Neural cell (in vitro differentiated cells): ENCODE measurements around the gene TXNRD1. TPM values are rescaled to one million over a fixed set of nuclear protein-coding genes. Genes with fewer than 3 reads are reported as not detected.

ENCODE experiments used
- H2AFZ ChIP-seq: fragments of 200-600, 300-800 bp; sonication (generic), shearing (Covaris generic); 2 replicates; pipeline ENCODE4 v1.6.0; 2014; ENCODE audit warnings: low read depth, mild to moderate bottlenecking, antibody characterized with exemption, low read length, moderate library complexity
- H3F3A ChIP-seq: fragments of 200-600 bp; shearing (Covaris generic); 2 replicates; pipeline ENCODE4 v1.6.1; 2016; ENCODE audit warnings: mild to moderate bottlenecking, moderate library complexity, mixed read lengths, antibody characterized with exemption, low read length; ENCODE audit not compliant: insufficient read depth, poor library complexity, severe bottlenecking
- H3K27ac ChIP-seq: fragments of 200-600, 300-800 bp; sonication (generic), shearing (Covaris generic); 2 replicates; pipeline ENCODE4 v1.5.1; 2014; ENCODE audit warnings: mild to moderate bottlenecking, low read length, moderate library complexity
- H3K27me3 ChIP-seq: fragments of 300-800, 200-600 bp; sonication (generic), shearing (Covaris generic); 2 replicates; pipeline ENCODE4 v1.6.0; 2014; ENCODE audit warnings: mild to moderate bottlenecking, low read depth, low read length, moderate library complexity; ENCODE audit not compliant: insufficient read depth
- H3K36me3 ChIP-seq: fragments of 300-800, 200-600 bp; sonication (generic), shearing (Covaris generic); 2 replicates; pipeline ENCODE4 v1.5.1; 2014; ENCODE audit warnings: mild to moderate bottlenecking, antibody characterized with exemption, low read length, moderate library complexity; ENCODE audit not compliant: insufficient read depth
- H3K4me2 ChIP-seq: fragments of 300-800, 200-600 bp; sonication (generic), shearing (Covaris generic); 2 replicates; pipeline ENCODE4 v1.6.0; 2014; ENCODE audit warnings: mild to moderate bottlenecking, low read length
- H3K4me3 ChIP-seq: fragments of 300-800, 200-600 bp; sonication (generic), shearing (Covaris generic); 2 replicates; pipeline ENCODE4 v1.5.1; 2014; ENCODE audit warnings: mild to moderate bottlenecking, low read length, moderate library complexity
- H3K79me2 ChIP-seq: fragments of 200-600 bp; shearing (Covaris generic); replicated peaks from 2 replicates; pipeline ENCODE4 v1.6.0; 2014; ENCODE audit warnings: mild to moderate bottlenecking, low read length, moderate library complexity; ENCODE audit not compliant: insufficient read depth
- H3K9ac ChIP-seq: fragments of 300-800, 200-600 bp; sonication (generic), shearing (Covaris generic); 2 replicates; pipeline ENCODE4 v1.6.1; 2016; ENCODE audit warnings: mild to moderate bottlenecking, low read length, mixed read lengths
- H3K9me2 ChIP-seq: fragments of 200-600 bp; shearing (Covaris generic); 2 replicates; pipeline ENCODE4 v1.6.1; 2016; ENCODE audit warnings: mild to moderate bottlenecking, low read length, mixed read lengths; ENCODE audit not compliant: insufficient read depth
- H3K9me3 ChIP-seq: fragments of 200-600, 300-800 bp; sonication (generic), shearing (Covaris generic); 2 replicates; pipeline ENCODE4 v1.6.1; 2016; ENCODE audit warnings: mild to moderate bottlenecking, mixed run types, low read length, moderate library complexity, mixed read lengths
- H4K20me1 ChIP-seq: fragments of 200-600 bp; shearing (Covaris generic); 2 replicates; pipeline ENCODE4 v1.6.1; 2016; ENCODE audit warnings: mild to moderate bottlenecking, mixed run types; ENCODE audit not compliant: insufficient read depth
- CTCF ChIP-seq: fragments of 450-650 bp; IDR thresholded peaks from 2 replicates; pipeline ENCODE4 v1.5.1; 2014; ENCODE audit warnings: antibody characterized with exemption, mild to moderate bottlenecking, moderate library complexity; ENCODE audit not compliant: poor library complexity, severe bottlenecking
- EP300 ChIP-seq: fragments of 450-650 bp; conservative IDR thresholded peaks from 2 replicates; pipeline ENCODE4 v1.6.1; 2014; ENCODE audit warnings: antibody characterized with exemption, mild to moderate bottlenecking, moderate library complexity; ENCODE audit not compliant: poor library complexity, severe bottlenecking
- EZH2 ChIP-seq: fragments of 200-600, 300-800 bp; shearing (Covaris generic), sonication (generic); IDR thresholded peaks from 2 replicates; pipeline ENCODE4 v1.6.1; 2014; ENCODE audit warnings: antibody characterized with exemption, low read length, borderline replicate concordance, mild to moderate bottlenecking; ENCODE audit not compliant: insufficient read depth, poor library complexity, severe bottlenecking
- MXI1 ChIP-seq: fragments of 450-650 bp; conservative IDR thresholded peaks from 2 replicates; pipeline ENCODE4 v1.6.1; 2014; ENCODE audit warnings: antibody characterized with exemption, mild to moderate bottlenecking; ENCODE audit not compliant: poor library complexity, severe bottlenecking
- POLR2AphosphoS5 ChIP-seq: IDR thresholded peaks from 2 replicates; pipeline ENCODE4 v1.6.1; 2012
- RAD21 ChIP-seq: fragments of 450-650 bp; conservative IDR thresholded peaks from 2 replicates; pipeline ENCODE4 v1.6.1; 2014; ENCODE audit warnings: antibody characterized with exemption, mild to moderate bottlenecking, moderate library complexity
- REST ChIP-seq: IDR thresholded peaks from 2 replicates; pipeline ENCODE4 v1.6.1; 2012; ENCODE audit warnings: borderline replicate concordance
- SMC3 ChIP-seq: fragments of 450-650 bp; conservative IDR thresholded peaks from 2 replicates; pipeline ENCODE4 v1.6.1; 2014; ENCODE audit warnings: antibody characterized with exemption, mild to moderate bottlenecking, moderate library complexity; ENCODE audit not compliant: poor library complexity
- TAF1 ChIP-seq: IDR thresholded peaks from 2 replicates; pipeline ENCODE4 v1.6.1; 2012; ENCODE audit warnings: low read depth
- polyA plus RNA-seq: library from polyadenylated mRNA; depleted of rRNA; stranded (reverse); fragments of >200 nt; gene quantifications from 2 replicates; pipeline ENCODE4 v1.2.3, GENCODE V29; 2014

TXNRD1 gene
- polyA plus RNA-seq, 1 donor from 2014 or later, result 59.6 TPM

GRCh38 chr12:104313568-104314241 lies 98.1 kb downstream of the TXNRD1 start:
- TF ChIP-seq POLR2AphosphoS5 (no peak), TAF1 (no peak), CTCF (no peak), RAD21 (no peak), MXI1 (no peak), EP300 (no peak), EZH2 (no peak), SMC3 (no peak), REST (no peak)
- H3K9me2 ChIP-seq, result no peaks in the 10 kb centered on the region
- no peaks in the 10 kb centered on the region for H3F3A ChIP-seq
- H4K20me1 ChIP-seq, result no peaks in the 10 kb centered on the region
- no peak overlapping the region for H3K27ac ChIP-seq
- no peak overlapping the region for H2AFZ ChIP-seq
- no peaks in the 10 kb centered on the region for H3K9me3 ChIP-seq
- peaks cover 8% of the 10 kb centered on the region for H3K79me2 ChIP-seq
- H3K9ac ChIP-seq, result no peak overlapping the region
- H3K36me3 ChIP-seq, result peaks cover 15% of the 10 kb centered on the region
- H3K27me3 ChIP-seq, result no peaks in the 10 kb centered on the region
- H3K4me3 ChIP-seq, result no peak overlapping the region
- H3K4me2 ChIP-seq, result no peak overlapping the region

GRCh38 chr12:104314242-104314614 lies 98.6 kb downstream of the TXNRD1 start:
- H4K20me1 ChIP-seq, result no peaks in the 10 kb centered on the region
- no peaks in the 10 kb centered on the region for H3K27me3 ChIP-seq
- TF ChIP-seq REST (no peak), RAD21 (no peak), MXI1 (no peak), TAF1 (no peak), CTCF (no peak), POLR2AphosphoS5 (no peak), EP300 (no peak), EZH2 (no peak), SMC3 (no peak)
- no peak overlapping the region for H3K4me3 ChIP-seq
- no peaks in the 10 kb centered on the region for H3K9me3 ChIP-seq
- no peak overlapping the region for H3K27ac ChIP-seq
- no peaks in the 10 kb centered on the region for H3K9me2 ChIP-seq
- H3K79me2 ChIP-seq, result peaks cover 6% of the 10 kb centered on the region
- H3F3A ChIP-seq, result no peaks in the 10 kb centered on the region
- H3K9ac ChIP-seq, result no peak overlapping the region
- peaks cover 15% of the 10 kb centered on the region for H3K36me3 ChIP-seq
- no peak overlapping the region for H2AFZ ChIP-seq
- no peak overlapping the region for H3K4me2 ChIP-seq
